Germinal center (tissue), 1 donor: ENCODE data around the gene PARD6A.

Experiments used
- DNase-seq: peaks from one replicate; pipeline ENCODE4 v3.0.0; 2012; ENCODE audit warnings: mixed read lengths, low spot score

Gene PARD6A

DNA sequence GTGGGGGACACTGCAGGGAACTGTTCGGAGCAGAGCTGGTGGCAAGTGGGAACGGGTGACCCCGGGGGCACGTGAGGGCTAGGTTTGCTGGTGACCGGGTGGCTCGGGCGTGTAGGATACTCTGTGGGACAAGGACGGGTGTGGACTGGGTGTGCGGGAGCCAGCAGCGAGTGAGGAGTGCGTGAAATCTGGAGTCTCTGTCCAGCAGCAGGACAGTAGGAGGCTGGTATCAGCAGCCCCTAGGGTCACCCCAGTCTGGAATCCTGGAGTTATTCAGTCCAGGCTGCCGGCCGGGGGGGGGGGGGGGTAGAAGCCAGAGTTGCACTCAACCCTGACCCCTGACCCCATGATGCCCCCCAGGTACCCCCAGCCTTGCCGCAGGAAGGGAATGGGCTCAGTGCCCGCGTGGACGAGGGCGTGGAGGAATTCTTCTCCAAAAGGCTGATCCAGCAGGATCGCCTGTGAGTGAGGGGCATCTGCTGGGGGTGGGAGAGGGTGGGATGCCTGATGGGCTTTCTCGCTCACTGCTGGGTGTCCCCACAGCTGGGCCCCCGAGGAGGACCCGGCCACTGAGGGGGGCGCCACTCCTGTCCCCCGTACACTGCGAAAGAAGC lies 6.9 kb upstream of the PARD6A start:
- DNase-seq: no peak

DNA sequence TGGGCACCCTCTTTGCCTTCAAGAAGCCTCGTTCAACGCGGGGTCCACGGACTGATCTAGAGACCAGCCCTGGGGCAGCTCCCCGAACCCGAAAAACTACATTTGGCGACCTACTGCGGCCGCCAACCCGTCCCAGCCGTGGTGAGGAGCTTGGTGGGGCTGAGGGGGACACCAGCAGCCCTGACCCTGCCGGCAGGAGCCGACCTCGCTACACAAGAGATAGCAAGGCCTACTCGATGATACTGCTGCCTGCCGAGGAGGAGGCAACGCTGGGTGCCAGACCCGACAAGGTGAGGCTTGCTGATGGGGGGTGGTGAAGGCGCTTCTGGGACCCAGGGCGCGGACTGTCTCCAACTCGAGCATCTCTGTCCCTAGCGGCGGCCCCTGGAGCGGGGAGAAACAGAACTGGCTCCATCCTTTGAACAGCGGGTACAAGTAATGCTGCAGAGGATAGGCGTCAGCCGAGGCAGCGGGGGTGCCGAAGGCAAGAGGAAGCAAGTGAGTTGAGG lies 6.3 kb upstream of the PARD6A start:
- no peak for DNase-seq

GRCh38 chr16:67655363-67655762 lies 5.4 kb upstream of the PARD6A start:
- DNase-seq: no peak

DNA sequence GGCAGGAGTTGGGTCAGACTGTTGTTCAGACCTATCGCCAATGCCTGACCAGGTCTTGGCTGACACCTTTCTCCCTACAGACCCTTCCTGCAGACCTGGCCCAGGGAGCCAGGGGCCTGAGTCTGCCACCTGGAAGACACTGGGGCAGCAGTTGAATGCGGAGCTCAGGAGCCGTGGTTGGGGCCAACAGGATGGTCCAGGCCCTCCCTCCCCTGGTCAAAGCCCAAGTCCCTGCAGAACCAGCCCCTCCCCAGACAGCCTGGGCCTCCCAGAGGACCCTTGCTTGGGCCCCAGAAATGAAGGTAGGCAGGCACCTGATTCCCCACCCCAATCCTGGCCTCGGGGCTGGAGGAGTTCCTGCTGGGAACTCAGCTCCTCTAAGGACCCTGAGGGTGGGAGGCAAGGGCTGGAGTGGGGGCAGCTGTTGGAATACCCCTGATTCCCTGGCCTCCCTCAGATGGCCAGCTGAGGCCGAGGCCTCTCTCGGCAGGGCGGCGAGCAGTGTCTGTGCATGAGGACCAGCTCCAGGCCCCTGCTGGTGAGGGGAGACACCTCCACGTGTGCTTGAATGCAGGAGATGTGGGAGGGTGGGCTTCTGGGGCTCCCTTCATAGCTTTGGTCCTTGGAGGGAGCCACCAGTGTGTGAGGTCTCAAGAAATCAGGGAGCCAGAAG lies 4.3 kb upstream of the PARD6A start:
- no peak for DNase-seq

GRCh38 chr16:67657017-67657608 lies 3.6 kb upstream of the PARD6A start:
- no peak for DNase-seq

DNA sequence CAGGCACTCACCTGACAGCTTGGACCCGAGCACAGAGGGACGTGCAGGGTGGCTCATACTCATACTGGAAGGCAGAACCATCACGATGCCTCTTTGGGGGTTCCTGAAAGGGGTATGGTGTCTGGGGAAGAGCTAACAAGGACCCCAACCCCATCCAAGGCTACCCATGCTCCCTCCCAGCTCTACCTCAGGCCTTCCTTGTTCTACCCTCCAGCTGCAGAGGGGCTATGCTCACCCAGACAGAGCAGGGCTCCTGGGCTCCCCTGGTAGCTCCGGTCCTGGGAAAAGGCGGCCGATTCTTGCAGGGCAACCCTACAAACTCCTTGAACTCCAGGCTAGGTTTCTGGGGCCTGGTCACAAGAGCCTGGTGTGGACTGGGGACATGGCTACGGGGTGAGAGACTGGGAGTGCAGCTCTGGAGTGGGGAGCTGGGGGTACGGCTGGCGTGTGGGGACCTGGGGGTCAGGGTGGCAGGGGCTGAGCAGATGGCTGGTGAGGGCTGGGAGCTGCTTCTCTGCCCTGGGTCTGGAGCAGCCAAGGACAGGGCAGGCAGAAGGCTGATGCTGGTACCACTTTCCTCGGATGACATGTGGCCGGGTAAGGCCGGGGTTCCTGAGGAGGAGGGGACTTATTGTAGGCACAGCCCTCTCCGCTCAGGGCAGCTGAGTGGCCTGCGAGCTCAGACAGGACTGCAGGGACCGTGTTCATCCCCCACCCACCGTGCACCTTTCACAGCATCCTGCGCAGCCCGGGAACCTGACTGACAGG lies 2.8 kb upstream of the PARD6A start:
- no peak for DNase-seq

DNA sequence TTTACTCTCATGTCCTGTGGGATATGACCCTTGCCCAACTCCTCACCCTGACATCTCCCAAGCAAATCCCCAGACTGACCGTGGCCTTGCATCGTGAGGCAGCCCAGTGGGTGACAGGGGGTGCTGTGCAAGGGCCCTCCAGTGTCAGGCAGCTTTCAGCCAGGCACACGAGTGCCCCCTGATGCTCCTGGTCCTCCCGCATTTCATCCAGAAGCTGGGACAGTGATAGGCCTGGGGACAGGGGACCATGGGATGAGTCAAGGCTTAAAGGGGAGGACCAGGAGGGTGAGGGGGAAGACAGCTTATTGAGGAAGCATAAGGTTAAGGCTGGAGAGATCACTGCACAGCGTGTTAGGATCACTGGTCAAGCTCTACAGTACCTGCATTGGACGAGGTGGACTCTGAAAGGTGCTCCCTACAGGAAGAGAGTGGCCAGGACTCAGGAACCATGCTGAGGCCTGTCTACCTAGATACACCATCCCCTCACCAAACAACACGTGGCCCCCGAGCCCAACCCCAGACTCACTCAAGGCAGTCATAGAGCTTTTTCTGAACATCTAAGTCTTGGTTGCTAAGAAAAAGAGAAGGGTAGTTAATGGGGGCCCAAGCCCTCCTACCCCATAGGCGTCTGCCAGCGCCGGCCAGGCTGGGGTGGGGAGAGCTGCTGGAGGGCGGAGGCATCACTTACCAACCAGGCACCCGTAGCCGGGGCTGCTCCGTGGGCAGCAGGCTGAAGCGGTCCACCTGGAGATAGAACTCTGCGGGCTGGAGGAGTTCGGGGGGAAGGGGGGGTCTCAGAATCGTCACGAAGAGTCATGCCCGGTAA lies 1.7 kb upstream of the PARD6A start:
- no peak for DNase-seq

DNA sequence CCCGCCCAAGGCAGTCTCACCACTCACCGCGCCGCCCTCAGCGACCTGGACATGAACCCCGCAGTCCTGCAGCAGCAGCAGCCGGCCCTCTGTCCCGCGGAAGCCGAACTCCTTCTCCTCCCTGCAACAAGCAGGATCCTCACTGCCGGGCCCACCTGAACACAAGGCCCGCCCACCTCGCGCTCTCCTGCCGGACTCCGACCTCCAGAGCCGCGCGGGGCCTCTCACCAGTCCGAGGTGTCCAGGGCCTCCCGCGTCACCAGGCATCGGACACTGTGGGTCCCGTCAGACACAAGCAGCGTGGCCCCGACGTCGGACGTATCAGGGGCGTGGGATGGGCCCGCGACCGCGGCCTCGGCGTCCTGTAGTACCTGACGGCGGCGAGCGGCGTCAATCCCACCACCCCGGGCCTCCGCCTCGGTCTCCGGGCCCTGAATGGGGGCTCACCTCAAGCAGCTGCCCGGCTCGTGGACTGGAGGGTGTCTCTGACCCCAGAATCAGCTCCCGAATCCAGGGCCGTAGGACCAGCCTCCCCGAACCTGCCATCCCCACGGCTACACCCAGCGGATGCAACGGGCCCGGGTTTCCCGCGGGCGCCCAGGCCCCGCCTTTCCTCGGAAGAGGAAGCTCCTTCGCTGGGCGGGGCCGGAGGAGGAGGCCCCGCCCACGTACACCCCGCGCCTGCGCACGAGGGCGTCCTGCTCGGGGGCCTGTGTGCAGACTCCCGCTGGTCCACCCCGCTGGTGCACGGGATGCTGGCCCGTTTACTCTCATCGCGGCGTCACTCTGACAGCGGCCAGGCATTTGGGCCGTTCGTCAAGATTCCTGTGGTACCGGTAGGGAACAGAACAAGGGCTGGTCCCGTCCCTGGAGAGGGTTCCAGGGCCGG lies 841 bp upstream of the PARD6A start, which contains the start of gene ACD:
Gene ACD, minus strand, starts transcription at position 586 of the 889 bp plus-strand sequence. Its CDS starts 40 bp downstream, at position 546.
- DNase-seq: peak; percentile 98

DNA sequence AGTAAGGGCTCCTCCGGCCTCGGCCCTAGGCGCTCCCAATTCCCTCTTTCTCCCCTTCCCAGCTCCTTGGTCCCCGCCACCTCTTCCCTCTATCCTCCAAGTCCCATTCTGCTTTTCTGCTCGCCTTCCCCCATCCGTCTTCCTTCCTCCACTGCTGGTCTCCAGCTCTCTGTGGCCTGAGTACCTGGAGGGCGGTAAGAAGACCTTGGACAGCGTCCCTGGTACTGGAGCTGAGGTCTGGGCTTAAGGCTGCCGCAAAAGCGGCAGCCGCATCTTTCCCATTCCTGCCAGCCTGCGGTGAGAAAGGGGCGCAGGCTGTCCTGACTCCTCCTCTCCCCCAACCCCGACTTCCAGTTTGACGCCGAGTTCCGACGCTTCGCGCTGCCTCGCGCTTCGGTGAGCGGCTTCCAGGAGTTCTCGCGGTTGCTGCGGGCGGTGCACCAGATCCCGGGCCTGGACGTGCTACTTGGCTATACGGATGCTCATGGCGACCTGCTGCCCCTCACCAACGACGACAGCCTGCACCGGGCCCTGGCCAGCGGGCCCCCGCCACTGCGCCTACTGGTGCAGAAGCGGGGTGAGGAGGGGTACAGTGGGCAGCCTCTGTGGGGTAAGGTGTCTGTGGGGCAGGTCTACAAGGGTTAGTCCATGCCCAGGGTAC lies 471 bp downstream of the PARD6A start:
- DNase-seq: peak; percentile 37

GRCh38 chr16:67661886-67662652 lies 1.3 kb downstream of the PARD6A start:
- DNase-seq: no peak

- DNase-seq: no peak
Measured at GRCh38 chr16:67662653-67663010, 1.9 kb downstream of the PARD6A start.

DNA sequence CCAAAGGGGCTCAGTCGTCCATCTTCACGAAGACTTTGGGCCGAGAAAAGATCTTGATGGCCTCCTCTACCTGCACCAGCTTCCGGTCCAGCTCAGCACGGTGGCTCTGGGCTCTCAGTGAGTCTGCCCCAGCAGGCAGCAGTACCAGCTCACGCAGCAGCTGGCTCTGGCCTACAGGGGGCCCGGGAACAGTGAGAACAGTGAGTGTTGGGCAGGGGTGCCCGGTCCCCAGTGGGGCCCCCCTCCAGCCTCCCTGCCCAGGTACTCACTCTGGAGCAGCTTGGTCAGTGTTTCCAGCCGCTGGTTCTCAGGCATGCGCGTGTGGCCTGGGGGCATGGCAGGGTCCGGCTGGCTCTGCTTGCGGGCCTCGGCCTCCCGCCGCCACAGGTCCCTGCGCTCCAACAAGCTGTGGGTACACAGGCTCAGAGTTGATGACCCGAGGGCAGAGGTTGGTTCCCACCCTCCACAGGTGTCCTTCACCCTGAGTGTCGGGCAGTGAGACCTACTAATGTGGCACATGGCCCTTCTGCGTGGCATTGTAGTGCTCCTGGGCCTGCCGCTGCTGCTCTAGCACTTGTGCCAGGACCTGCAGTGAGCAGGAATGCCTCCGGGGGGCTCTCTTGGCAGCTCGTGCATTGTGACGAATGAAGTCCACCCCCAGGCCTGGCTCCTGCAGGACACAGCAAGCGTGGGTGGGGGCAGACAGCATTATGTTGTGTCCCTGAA lies 2.6 kb downstream of the PARD6A start:
- peak; percentile 44 for DNase-seq

DNA sequence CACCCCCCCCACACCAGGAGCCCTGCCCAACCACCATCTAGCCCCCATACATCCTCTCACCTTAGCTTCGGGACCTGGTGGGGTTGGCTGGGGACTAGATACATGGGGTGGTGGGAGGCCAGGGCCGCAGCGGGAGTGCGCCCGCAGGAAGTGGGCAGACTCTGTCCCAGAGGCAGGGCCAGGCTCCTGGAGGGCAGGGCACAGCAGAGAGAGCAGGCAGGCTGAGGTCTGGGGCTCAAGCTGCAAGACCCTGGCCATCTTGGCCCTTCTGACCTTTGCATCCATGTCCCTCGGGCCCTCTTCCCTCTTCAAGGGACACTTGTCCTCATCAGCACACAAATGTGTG lies 3.1 kb downstream of the PARD6A start:
- no peak for DNase-seq

- no peak for DNase-seq
Measured at GRCh38 chr16:67664258-67664657, 3.5 kb downstream of the PARD6A start.

DNA sequence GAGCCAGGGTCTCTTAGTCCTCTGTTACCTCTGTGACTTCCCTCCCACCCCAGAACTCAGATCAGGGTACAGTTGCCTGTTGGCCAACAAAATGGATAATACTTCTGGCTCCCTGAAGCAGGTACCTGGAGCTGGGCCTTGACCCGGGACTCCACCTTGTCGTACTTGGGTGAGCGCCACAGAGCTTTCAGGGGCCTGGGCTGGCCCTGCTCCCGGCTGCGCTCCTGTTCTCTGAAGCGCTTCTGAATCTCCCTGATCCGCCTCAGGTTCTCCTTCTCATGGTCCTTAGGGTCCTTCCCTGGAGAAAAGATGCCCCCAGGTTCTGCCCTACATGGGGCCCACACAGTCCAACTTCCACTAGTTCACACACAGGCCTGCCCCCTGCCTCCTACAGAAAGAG lies 4.1 kb downstream of the PARD6A start:
- DNase-seq: no peak

- no peak for DNase-seq
Measured at GRCh38 chr16:67665598-67665997, 4.8 kb downstream of the PARD6A start.

DNA sequence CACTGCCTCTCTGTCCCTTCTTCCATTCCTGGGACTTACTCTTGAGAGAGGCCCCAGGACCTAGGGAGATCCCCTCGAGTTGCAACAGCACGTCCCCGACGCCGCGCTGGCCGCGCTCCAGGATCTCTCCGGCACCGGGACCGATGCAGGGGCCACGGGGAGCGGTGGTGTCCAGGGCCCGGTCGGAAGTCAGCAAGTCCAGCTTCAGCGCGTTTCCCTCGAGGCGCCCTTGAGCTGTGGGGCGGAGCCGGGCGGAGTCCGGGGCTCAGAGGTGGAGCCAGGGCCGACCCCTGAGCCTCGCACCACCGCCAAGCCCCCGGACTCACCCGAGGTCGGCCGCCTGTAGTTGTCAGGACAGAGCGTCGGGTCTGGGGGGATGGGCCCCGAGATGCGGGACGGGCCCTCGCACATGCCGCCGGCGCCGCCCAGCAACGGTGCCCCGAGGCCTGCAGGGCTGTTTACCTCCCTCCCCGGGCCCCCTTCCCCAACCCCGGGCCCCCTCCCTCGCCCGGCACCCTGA lies 5.3 kb downstream of the PARD6A start:
- DNase-seq: no peak
